Frontal cortex (tissue), 4 donors: Measurements from ENCODE around the gene TXNDC2. TPM values are rescaled to one million over a fixed set of nuclear protein-coding genes. Genes with fewer than 3 reads are reported as not detected.

ENCODE experiments used
- DNase-seq, 2 donors: peaks; one replicate each; pipeline ENCODE4 v3.0.0; 2012; ENCODE audit warnings: low spot score in 2 of 2
- FAIRE-seq: peaks from 2 replicates; lab custom pipeline; 2012; peaks lifted over from hg19 to GRCh38; lab: Jason Lieb, UNC
- total RNA-seq: library from RNA; depleted of rRNA; stranded (reverse); fragments of >200 nt; gene quantifications from one replicate; pipeline ENCODE4 v1.2.3, GENCODE V29; 2014
- donor health status: control.
- donor health status: control.
- donor health status: control.

The TXNDC2 gene
- total RNA-seq, 1 donor from 2014 or later: not detected

- DNase-seq: no peak
- no peak for FAIRE-seq
Observed at GRCh38 chr18:9858642-9859041, 27.1 kb upstream of the TXNDC2 start.

- no peak for DNase-seq
- no peak for FAIRE-seq
Observed at GRCh38 chr18:9859232-9859631, 26.5 kb upstream of the TXNDC2 start.

- no peak for DNase-seq
- FAIRE-seq: no peak
Observed at GRCh38 chr18:9860682-9861081, 25.1 kb upstream of the TXNDC2 start.

- FAIRE-seq: no peak
Observed at GRCh38 chr18:9861157-9861556, 24.6 kb upstream of the TXNDC2 start.

GRCh38 chr18:9861933-9862332 is 23.8 kb upstream of the TXNDC2 start:
- FAIRE-seq (no peak), DNase-seq (no peak)

More at GRCh38 chr18:9861157-9861556, 24.6 kb upstream of the TXNDC2 start:
- DNase-seq: no peak

- DNase-seq (no peak), FAIRE-seq (no peak)
Observed at GRCh38 chr18:9862686-9863085, 23.1 kb upstream of the TXNDC2 start.

- FAIRE-seq (no peak), DNase-seq (no peak)
Observed at GRCh38 chr18:9863282-9863681, 22.5 kb upstream of the TXNDC2 start.

- no peak for DNase-seq
- no peak for FAIRE-seq
Observed at GRCh38 chr18:9865764-9866490, 19.8 kb upstream of the TXNDC2 start.

- DNase-seq (no peak), FAIRE-seq (no peak)
Observed at GRCh38 chr18:9866627-9867026, 19.1 kb upstream of the TXNDC2 start.

- DNase-seq: no peak
- FAIRE-seq: no peak
Observed at GRCh38 chr18:9867071-9867594, 18.6 kb upstream of the TXNDC2 start.

GRCh38 chr18:9868857-9869714 is 16.7 kb upstream of the TXNDC2 start:
- FAIRE-seq: no peak
- no peak for DNase-seq

GRCh38 chr18:9869715-9870430 is 15.9 kb upstream of the TXNDC2 start:
- no peak for FAIRE-seq
- DNase-seq: no peak

- no peak for FAIRE-seq
Observed at GRCh38 chr18:9870431-9871008, 15.3 kb upstream of the TXNDC2 start.

GRCh38 chr18:9871244-9871746 is 14.5 kb upstream of the TXNDC2 start:
- DNase-seq: no peak
- FAIRE-seq: no peak

More at GRCh38 chr18:9870431-9871008, 15.3 kb upstream of the TXNDC2 start:
- no peak for DNase-seq

- FAIRE-seq (no peak), DNase-seq (no peak)
Observed at GRCh38 chr18:9872823-9873222, 12.9 kb upstream of the TXNDC2 start.

- no peak for FAIRE-seq
- no peak for DNase-seq
Observed at GRCh38 chr18:9874728-9875127, 11.0 kb upstream of the TXNDC2 start.

GRCh38 chr18:9876212-9876866 is 9.4 kb upstream of the TXNDC2 start:
- FAIRE-seq: no peak
- DNase-seq: no peak

- FAIRE-seq (no peak), DNase-seq (no peak)
Observed at GRCh38 chr18:9876867-9877654, 8.7 kb upstream of the TXNDC2 start.

GRCh38 chr18:9877655-9878014 is 8.1 kb upstream of the TXNDC2 start:
- FAIRE-seq: no peak
- DNase-seq: no peak
